Mammary epithelial cell (primary cell): ENCODE measurements around the gene C1orf35.

Experiments
- CTCF ChIP-seq, 2 donors: IDR thresholded peaks in 1 of 2; conservative IDR thresholded peaks in 1 of 2; 2 replicates each; pipeline ENCODE4 v1.5.1; 2011 to 2012; ENCODE audit warnings: inconsistent platforms in 2 of 2, low read length in 2 of 2, mild to moderate bottlenecking in 2 of 2, control low read depth in 1 of 2, low read depth in 1 of 2; ENCODE audit not compliant: insufficient read depth in 1 of 2; ENCODE audit errors: extremely low read depth in 1 of 2
- EZH2 ChIP-seq: IDR thresholded peaks from 2 replicates; pipeline ENCODE4 v1.6.1; 2012; ENCODE audit warnings: low read length, inconsistent platforms, borderline replicate concordance

- TF ChIP-seq CTCF (conservative IDR thresholded peaks at IDR 0.05 in 1 of 2, IDR thresholded peaks at IDR 0.05 in 1 of 2; ENCODE audit: extremely low read depth in 1 of 2, insufficient read depth in 1 of 2, low read depth in 1 of 2, low read length in 2 of 2) (no peak), EZH2 (no peak)
Measured at GRCh38 chr1:228098323-228098931, 4.7 kb downstream of the C1orf35 start.
